T-helper 1 cell treated with Interleukin-12 subunit alpha and Interleukin-12 subunit beta and Interleukin-4 antibody, amounts not matched to agents 30 μg/mL and 1 μg/mL, for 36 hours (primary cell): Measurements from ENCODE around the gene SESN2.
"Not testable (repeated sequence)": the region's sequence is repeated elsewhere in the genome, so short reads cannot be mapped to it uniquely, and the experiment has no call there.

Source experiments
- H3K27ac Mint-ChIP-seq: one replicate; pipeline ENCODE4 v1.8.0; 2021; ENCODE audit warnings: mild to moderate bottlenecking, mixed read lengths
- H3K27me3 Mint-ChIP-seq: one replicate; pipeline ENCODE4 v1.8.0; 2021; ENCODE audit warnings: low read depth, mixed read lengths
- H3K36me3 Mint-ChIP-seq: one replicate; pipeline ENCODE4 v1.8.0; 2021; ENCODE audit warnings: low read depth, mixed read lengths
- H3K4me1 Mint-ChIP-seq: one replicate; pipeline ENCODE4 v1.8.0; 2021; ENCODE audit warnings: low read depth, mixed read lengths
- H3K4me3 Mint-ChIP-seq: one replicate; pipeline ENCODE4 v1.8.0; 2021; ENCODE audit warnings: mild to moderate bottlenecking, moderate library complexity, mixed read lengths
- H3K9me3 Mint-ChIP-seq: one replicate; pipeline ENCODE4 v1.8.0; 2021; ENCODE audit warnings: mixed read lengths

SESN2 gene

DNA sequence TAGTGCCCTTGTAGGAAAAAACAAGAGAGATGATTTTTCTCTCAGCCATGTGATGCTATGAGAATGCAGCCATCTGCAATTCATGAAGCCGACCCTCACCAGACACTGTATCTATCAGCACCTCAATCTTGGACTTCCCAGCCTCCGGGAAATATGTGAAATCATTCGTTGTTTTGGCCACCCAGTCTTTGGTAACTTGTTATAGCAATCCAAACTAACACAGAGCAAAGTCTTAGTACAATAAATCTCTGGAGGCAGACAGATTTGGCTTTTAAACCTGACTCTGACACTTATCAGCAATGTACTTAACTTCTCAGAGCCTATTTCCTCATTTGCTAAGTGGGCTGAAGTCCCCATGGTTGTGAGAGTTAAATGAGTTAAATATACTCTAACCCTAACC lies 64.4 kb downstream of the SESN2 start:
- Mint-ChIP-seq H3K9me3 (no peaks in the 10 kb centered on the region), H3K27me3 (peaks cover under 1% of the 10 kb centered on the region), H3K4me3 (no peak overlapping the region), H3K27ac (no peak overlapping the region), H3K4me1 (peaks cover 6% of the 10 kb centered on the region), H3K36me3 (peaks cover 1% of the 10 kb centered on the region)

DNA sequence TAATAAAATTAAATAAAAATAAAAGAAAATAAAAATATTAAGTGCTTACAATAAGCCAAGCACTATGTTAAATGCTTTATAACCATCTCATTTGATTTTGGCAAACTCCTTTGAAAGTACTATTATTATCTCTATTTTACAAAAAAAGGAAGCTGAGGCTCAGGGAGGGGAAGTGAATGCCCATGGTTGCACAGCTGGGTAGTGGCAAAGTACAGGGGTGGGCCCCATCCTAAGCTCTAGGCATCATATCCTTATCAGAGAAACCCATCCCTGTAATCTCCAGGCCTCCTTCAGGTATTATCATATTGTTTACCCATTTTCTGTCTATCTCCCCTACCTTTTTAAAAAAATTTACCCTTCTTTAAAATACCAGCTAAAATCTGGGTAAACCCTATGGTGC lies 67.2 kb downstream of the SESN2 start:
- Mint-ChIP-seq H3K9me3 (no peaks in the 10 kb centered on the region), H3K27me3 (peaks cover 3% of the 10 kb centered on the region), H3K4me3 (no peak overlapping the region), H3K27ac (no peak overlapping the region), H3K36me3 (peaks cover 4% of the 10 kb centered on the region), H3K4me1 (peaks cover 15% of the 10 kb centered on the region)

DNA sequence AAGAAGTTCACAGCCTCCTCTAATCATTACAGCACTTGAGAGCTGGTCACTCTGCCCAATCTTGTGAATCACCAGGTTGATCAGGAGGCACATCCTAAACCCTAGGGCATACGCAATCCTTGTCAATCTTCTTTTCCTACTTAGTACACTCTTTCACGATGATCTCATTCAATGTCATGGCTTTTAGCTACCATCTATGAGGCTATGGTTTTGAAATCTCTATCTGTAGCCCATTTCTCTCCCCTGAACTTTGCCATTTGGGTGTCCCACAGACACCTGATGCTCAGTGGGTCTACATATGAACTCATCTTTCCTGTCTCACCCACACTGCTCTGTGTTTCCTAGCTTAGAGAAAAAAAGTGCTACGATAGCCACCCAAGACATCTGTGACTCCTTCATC lies 67.7 kb downstream of the SESN2 start:
- H3K27ac Mint-ChIP-seq, result no peak overlapping the region
- H3K4me1 Mint-ChIP-seq, result peaks cover 15% of the 10 kb centered on the region
- no peak overlapping the region for H3K4me3 Mint-ChIP-seq
- H3K9me3 Mint-ChIP-seq, result no peaks in the 10 kb centered on the region
- peaks cover 5% of the 10 kb centered on the region for H3K36me3 Mint-ChIP-seq
- H3K27me3 Mint-ChIP-seq, result peaks cover 3% of the 10 kb centered on the region

DNA sequence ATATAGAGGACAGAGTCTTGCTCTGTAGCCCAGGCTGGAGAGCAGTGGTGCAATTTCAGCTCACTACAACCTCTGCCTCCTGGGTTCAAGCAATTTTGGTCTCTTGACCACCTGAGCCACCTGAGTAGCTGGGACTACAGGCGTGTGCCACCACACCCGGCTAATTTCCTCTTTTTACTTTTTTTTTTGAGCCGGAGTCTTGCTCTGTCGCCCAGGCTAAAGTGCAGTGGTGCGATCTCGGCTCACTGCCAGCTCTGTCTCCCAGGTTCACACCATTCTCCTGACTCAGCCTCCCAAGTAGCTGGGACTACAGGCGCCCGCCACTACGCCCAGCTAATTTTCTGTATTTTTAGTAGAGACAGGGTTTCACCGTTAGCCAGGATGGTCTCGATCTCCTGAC lies 68.1 kb downstream of the SESN2 start:
- H3K36me3 Mint-ChIP-seq, H3K27me3 Mint-ChIP-seq, H3K27ac Mint-ChIP-seq, H3K9me3 Mint-ChIP-seq, H3K4me3 Mint-ChIP-seq: not testable (repeated sequence)
- peaks cover 18% of the 10 kb centered on the region for H3K4me1 Mint-ChIP-seq

DNA sequence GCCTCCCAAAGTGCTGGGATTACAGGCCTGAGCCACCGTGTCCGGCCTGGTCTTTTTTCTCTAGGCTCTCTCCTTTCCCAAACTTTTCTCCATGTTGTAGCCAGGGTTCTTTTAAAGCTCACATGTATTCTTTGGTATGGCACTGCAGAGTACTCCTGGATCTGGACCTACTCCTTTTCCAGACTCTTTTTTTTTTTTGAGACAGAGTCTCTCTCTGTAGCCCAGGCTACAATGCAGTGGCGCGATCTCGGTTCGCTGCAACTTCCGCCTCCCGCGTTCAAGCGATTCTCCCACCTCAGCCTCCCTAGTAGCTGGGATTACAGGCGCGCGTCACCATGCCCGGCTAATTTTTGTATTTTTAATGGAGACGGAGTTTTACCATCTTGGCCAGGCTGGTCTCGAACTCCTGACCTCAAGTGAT lies 68.9 kb downstream of the SESN2 start:
- Mint-ChIP-seq H3K27me3 (peaks cover 3% of the 10 kb centered on the region), H3K4me1 (peaks cover 26% of the 10 kb centered on the region), H3K4me3 (peak overlapping the region; percentile 94), H3K36me3 (peaks cover 16% of the 10 kb centered on the region), H3K9me3 (no peaks in the 10 kb centered on the region), H3K27ac (peak overlapping the region; percentile 99)

DNA sequence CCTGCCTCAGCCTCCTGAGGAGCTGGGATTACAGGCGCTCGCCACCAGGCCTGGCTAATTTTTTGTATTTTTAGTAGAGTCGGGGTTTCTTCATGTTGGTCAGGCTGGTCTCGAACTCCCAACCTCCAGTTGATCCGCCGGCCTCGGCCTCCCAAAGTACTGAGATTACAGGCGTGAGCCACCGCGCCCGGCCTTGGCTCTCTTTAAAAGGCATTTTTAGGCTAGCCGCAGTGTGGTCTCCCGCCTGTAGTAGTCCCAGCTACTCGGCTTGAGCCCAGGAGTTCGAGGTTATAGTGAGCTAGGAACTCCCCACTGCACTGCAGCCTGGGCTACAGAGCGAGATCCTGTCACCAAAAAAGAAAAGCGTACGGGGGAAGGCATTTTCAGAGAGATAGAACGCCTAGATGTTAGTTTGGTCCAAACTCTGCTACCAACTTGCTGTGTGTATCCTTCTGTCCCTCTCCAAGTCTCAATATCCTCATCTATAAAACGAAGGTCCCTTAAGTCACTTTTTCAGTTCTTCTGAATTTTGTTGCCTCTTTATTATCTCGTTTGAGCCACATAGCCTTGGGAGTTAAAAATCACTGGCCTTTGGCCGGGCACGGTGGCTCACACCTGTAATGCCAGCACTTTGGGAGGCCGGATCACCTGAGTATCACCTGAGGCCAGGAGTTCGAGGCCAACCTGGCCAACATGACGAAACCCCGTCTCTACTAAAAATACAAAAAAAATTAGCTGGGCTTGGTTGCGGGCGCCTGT lies 70.3 kb downstream of the SESN2 start:
- H3K27ac Mint-ChIP-seq, result peak overlapping the region; percentile 99
- H3K36me3 Mint-ChIP-seq, result peaks cover 24% of the 10 kb centered on the region
- no peaks in the 10 kb centered on the region for H3K9me3 Mint-ChIP-seq
- peak overlapping the region; percentile 94 for H3K4me3 Mint-ChIP-seq
- peaks cover 28% of the 10 kb centered on the region for H3K4me1 Mint-ChIP-seq
- peaks cover 3% of the 10 kb centered on the region for H3K27me3 Mint-ChIP-seq
